Endometrial microvascular endothelial cells (primary cell): Measurements from ENCODE around the gene CFAP206. TPM values are rescaled to one million over a fixed set of nuclear protein-coding genes. Genes with fewer than 3 reads are reported as not detected.
"Not testable (repeated sequence)": the region's sequence is repeated elsewhere in the genome, so short reads cannot be mapped to it uniquely, and the experiment has no call there.

Experiments used
- in situ Hi-C: cut with HindIII; loops from 2 replicates; pipeline ENCODE4 v1.10.0; 2017; ENCODE audit warnings: low sequenced_read_pairs, low pct_unique_long_range_greater_than_20kb; ENCODE audit errors: inconsistent ontology term
- total RNA-seq: library from RNA; depleted of rRNA; stranded (reverse); fragments of >200 nt; gene quantifications from one replicate; pipeline ENCODE4 v1.2.3, GENCODE V29; 2015; ENCODE audit errors: inconsistent ontology term

Gene CFAP206
- total RNA-seq, 1 donor from 2014 or later, result not detected

DNA sequence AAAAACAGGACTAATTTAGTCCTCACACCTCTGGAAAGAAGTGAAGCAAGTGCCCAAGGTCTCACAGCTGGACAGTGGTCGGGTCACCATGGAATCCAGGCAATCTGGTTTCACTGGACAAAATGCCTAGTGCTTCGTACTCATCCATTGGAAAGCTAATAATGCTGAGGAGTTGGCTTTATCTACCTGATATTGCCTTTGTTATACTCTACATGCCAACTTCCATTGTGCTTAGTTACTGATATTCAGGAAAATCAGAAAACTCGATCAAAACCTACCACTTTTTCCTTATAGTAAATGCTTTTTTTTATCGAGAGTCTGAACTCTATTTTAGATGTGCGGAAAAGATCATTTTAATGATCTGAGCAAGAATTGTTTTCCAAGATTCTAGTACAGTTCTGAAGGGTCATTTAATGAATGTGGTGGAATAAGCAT is 966 bp downstream of the CFAP206 start:
- in situ Hi-C loops, result loop anchor here (25.0 kb wide), 1 partner anchor 204 kb away; no protein-coding TSS in a partner anchor

DNA sequence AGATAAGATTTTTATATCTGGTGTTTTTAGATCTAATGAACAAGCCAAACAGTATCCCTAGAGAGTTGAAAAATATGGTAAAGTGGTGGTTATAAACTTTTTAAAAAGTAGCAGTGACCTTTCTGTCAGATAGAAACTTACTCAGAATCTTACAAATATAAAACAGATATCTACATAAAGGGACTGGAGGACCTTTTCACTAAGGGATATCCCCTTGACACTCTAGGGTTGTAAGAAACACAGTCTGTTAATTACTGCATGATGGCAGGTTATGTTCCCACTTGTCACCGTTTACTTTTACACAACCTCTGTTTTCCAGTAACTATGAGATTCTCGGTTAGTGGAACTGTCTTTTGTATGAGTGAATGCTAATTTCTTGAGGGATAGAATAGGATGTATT is 11.5 kb downstream of the CFAP206 start:
- in situ Hi-C loops, result loop anchor here (25.0 kb wide), 1 partner anchor 193 kb away; no protein-coding TSS in a partner anchor

DNA sequence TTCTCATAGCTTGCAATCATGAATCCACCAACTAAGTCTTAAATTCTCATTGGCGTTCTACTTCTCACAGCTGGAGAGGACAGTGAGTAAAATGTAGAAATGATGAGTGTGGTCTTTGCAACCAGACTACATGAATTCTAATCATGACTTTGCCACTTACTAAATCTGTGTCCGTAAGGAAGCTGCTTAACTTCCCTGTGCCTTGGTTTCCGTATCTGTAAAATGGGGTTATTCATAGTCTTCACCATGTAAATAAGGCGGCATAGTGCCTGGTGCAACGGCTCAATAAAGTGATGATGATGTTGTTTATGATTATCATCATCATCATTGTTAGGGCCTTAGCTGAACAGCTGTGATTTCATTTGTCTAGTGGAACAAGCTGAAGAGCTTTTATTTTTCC is 12.6 kb downstream of the CFAP206 start:
- in situ Hi-C loops, result loop anchor here (25.0 kb wide), 1 partner anchor 192 kb away; no protein-coding TSS in a partner anchor

DNA sequence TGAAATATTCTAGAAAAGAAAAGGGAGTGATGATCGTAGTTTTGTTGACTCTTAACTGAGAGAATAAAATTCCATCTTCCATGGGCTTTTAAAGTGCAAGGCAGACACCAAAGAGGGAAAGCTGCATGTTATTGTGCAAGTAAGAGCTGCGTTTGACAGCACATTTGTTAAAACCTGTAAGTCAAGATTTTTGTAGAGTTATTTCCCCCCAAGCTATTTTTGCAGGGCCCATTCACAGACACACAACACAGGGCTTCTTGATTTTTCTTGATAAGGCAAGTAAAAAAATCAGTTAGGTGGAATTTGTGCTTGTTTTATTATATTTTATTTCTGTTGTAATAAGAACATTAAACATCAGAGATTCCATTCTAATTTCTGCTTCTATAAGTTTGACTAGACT is 13.8 kb downstream of the CFAP206 start:
- in situ Hi-C loops, result loop anchor here (25.0 kb wide), 1 partner anchor 191 kb away; no protein-coding TSS in a partner anchor

DNA sequence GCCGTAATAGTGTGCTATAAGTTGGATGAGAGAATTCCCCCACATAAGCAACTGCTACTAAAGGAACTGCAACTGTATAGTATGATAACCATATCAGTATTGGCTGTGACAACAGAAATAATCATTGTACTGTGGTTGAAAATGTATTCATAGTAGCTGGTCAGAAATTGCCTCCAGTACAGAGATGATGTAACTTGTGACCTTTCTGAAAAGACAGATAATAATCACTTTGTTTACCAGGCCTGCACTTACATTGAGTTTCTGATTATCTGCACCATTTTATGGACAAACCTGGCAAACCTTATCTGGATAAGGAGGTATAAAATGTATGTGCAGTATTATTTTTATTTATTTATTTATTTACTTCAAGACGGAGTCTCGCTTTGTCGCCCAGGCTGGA is 19.0 kb downstream of the CFAP206 start:
- in situ Hi-C loops, result no loop called here

DNA sequence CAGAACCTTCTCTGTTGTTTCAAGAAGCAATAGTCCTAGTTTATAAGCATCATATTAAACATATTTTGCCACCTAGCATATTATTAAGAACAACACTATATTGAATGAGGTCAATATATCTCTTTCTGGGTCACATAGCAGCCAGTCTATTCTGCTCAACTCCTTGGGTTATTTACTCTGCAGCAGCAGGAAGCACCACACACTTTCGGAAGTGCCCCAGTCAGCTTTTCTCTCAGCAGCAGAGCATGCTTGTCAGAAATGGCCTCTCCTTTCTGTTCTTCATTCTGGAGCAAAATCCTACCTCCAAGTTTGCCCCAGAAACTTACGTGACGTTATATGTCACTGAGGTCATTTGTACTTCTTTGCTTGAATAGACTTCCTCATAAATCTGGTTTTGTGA is 22.7 kb downstream of the CFAP206 start:
- in situ Hi-C loops, result no loop called here

DNA sequence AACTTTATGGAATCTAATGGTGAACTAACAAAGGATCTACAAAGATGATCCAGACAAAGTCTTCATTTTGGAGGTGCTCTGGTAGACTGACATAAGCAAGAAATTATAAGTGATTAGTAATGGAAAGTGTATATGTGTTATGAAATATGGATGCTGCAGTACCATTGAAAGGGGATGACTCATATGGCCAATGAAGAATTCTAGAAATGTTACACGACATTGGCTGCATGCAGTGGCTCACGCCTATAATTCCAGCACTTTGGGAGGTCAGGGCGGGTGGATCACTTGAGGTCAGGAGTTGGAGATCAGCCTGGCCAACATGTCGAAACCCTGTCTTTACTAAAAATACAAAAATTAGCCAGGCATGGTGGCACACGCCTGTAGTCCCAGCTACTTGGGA is 23.5 kb downstream of the CFAP206 start:
- in situ Hi-C loops, result no loop called here

DNA sequence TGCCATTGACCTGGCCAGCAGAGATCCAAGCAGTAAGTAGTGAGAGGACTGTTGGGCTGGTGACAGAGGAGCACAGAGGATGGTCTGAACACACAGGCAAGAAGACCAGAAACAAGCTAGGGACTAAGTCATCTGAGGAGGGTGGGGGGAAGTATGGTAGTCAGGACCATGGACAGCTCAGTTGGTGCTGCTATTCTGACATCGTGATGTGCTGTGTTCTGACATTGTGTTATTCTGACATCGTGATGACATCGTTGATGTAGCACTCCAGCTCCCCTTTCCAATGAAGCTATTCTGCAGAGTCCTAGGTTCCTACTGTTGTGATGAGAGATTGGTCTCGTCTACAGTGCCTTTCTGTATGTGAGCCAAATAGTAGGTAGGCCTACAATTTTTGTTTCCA is 28.7 kb downstream of the CFAP206 start:
- in situ Hi-C loops, result no loop called here

DNA sequence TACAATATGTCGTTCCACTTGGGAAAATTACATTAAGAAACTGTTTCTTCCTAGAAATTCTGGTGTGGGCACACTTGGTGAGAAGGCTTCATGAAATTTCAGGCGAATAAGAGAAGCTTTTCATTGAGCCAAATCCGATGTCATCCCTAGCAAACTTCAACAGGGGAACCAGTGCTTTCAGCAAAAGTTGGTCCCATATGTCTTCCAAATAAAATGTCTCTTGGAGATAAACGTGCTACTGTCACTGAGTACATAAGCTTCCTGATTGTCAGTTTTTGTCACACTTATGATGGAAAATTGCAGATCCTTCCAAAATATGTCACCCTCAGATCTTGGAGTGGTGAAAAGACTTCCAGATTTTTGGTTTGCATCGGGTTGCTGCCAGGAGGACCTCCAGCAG is 33.9 kb downstream of the CFAP206 start:
- in situ Hi-C loops, result no loop called here

DNA sequence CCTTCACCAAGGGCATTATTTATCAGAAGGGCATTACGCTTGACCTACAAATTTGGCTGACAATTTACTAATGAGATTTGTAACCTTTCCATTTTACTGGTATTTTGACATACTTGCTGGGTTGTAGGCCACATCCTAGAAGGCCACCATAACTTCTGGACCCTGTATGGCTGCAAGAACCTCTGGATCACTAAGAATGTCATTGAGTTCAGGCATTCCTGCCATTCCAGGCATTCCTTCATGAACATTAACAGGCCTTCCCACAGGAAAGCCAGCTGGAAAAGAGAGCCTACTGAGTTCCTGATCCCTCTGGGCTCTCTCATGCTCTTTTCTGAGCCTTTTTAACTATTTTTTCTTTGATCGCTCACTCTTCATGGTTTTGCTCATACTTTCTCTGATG is 36.6 kb downstream of the CFAP206 start:
- in situ Hi-C loops, result no loop called here

DNA sequence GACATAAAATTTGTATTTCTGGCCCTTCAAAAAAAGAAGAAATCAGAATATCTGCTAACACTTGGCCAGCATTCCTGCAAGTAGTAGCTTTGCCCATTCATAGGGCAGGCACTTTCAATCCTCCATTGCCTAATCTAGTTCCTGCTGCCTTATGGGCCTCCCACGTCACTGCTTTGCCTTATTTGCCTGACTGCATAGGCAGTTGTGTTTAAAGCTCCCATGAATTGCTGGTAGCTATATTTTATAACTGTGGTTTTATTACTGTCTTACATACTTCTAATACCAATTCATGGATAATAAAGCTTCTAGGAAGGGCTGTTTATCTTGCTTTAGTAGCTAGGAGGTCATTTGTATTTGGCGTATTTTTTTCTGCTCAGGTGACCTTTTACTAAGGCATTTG is 57.3 kb downstream of the CFAP206 start:
- in situ Hi-C loops, result no loop called here

DNA sequence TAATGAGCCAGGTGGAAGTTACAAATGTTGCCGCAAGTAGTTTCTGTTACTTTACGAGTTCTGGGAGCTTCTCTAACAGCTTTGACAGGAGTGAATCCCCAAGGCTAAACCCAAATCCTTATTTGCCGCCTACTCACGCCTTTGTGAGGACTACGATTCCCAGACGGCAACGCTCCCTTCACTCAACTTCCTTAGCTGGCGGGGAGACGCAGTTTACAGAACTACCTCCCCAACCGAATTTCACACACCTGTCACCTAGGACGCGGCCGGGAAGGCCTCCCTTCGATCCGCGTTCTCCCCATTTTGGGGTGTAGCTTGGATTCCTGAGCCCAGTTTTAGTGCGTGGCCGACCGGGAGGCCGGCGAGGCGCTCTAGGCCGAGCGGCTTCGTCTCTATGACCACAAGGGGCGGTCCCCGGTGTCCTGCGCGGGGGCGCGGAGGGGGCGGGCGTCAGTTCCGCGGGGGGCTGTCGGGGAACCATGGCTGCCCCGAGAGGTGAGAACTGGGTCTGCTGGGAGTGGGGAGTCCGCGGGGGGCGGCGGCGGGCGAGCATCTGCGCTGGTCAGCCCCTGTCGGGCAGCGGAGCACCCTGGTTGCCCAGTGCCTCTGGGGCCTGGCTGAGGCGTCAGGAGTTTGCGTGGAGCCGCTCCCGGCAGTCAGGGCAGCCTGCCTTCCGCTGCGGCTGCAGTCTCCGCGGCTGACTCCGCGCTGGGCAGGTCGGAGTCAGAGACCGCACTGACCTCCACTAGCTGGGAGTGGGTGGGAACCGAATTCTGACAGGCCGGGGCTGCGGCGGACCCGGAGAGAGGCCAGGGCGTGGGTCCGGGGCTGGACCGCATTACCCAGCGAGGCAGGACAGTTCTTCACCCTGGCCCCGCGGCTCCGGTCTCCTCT is 65.0 kb downstream of the CFAP206 start, which contains the start of gene SLC35A1:
TSS of gene SLC35A1 (plus strand) at position 450 of the 894 bp plus-strand sequence. CDS start at position 480, 30 bp downstream.
- in situ Hi-C loops, result no loop called here

DNA sequence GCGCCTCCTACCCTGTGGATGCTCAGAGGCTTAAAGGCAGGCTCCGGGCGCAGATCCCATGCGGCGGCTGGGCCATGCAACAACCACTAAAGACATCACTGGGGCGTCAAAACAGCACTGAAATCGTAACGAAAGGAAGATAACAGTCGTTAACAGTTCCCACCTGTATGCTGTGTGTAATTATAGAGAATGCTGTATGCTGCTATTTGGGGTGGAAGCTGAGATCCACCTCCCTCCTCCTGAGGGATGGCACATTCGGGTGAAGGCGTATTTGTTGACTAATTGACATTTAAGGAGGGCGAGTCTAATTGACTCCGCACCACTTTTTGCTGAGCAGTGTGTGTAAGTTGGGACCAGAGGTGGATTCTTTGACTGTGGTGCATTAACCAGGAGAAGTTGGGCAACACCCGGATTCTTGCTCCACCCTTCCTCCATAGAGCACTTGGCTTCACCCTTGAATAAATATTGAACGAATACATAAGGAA is 65.7 kb downstream of the CFAP206 start:
- in situ Hi-C loops, result no loop called here

DNA sequence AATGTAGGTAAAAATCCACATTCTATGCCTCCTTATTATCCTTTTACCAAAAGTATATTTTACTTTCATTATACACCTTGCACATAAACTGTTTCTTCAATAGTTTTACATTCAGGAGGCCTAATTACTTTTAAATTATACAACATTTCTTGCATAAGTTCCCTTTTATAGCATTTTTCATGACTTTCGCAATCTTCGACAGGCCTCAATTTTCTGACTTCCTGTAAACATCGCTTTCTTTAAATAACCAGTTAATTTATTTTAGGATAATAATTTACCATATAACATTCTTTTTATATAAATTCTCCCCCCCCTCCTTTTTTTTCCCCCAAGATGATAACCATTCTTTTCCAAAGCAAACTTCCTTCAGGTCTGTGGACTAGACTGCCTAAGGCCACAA is 74.2 kb downstream of the CFAP206 start:
- in situ Hi-C loops, result no loop called here

DNA sequence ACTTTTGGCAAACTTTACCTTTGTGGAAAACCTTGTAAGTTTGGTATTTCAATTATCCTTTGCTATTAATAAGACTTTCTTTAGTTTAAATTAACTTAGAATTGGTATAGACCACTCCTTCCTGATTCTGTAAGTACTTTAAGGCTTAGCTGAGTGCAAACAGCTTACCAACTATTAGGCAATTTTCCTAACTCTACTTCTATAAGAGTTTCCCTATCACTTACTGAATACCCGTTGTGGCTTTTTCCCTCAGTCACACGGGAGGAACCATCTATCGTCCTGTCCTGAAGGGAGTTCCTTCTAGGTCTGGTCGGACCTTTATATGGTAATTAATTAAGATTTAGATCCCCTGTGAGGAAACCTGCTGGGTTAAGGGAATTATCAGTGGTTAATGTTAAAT is 74.6 kb downstream of the CFAP206 start:
- in situ Hi-C loops, result no loop called here

DNA sequence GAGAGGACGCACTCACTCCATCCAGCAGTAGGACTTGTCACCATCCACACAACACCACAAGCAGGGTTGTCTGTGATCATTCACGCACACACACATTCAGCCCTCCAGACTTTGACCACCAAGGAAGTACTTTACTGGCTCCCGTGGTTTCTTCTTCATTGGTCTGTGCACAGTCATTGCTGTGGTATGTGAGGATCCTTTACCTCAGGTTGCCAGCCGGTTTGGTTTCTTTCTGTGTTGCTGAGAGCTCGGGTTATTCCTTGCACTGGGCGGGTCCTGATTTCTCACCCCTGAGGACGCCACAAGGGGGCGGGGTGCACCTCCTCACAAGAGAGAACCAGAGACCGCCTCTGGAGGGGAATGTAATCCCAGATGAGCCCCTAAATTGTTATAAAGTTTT is 76.2 kb downstream of the CFAP206 start:
- in situ Hi-C loops, result no loop called here

DNA sequence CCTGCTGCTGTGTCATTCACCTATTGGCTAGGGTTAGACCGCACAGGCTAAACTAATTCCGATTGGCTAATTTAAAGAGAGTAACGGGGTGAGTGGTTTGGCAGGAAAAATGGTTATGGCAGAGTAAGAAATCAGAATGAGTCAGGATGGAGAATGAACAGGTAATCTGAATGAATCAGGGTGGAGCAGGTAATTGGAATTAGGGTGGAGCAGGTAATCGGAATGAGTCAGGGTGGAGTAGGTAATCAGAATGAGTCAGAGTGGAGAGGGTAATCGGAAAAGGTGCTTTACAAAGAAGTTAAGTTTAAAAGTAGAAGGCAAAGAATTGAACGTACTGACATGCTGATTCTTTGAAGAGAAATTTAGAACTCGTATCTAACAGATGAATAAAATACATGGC is 76.7 kb downstream of the CFAP206 start:
- in situ Hi-C loops, result no loop called here

DNA sequence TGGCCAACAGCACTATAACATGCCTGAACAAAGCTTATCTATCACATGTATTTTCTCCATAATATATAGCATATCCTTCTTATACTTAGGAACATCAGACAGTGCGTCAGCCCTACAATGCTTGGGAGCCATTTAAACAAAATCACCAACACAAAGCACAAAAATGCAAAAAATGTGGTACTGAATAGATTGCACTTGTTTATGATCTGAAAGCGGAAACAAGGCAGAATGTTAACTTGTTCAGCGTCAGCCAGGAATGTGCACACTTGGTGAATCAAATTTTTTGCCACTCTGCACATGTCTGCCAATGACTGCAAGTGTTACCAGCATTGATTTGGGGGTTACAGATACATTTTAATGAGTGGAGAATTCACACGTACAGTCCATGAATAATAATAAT is 79.8 kb downstream of the CFAP206 start:
- in situ Hi-C loops, result no loop called here

DNA sequence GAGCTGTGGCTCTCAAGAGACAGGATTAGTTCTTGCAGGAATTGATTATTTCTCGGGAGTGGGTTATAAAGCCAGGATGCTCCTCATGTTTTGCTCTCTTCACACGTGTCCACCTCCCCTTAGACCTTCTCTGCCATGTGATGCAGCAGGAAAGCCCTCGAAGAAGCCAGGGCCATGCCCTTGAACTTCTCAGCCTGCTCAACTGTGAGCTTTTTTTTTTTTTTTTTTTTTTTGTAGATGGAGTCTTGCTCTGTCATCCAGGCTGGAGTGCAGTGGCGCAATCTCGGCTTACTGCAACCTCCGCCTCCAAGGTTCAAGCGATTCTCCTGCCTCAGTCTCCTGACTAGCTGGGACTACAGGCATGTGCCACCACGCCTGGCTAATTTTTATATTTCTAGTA is 81.6 kb downstream of the CFAP206 start:
- in situ Hi-C loops, result not testable (repeated sequence)

DNA sequence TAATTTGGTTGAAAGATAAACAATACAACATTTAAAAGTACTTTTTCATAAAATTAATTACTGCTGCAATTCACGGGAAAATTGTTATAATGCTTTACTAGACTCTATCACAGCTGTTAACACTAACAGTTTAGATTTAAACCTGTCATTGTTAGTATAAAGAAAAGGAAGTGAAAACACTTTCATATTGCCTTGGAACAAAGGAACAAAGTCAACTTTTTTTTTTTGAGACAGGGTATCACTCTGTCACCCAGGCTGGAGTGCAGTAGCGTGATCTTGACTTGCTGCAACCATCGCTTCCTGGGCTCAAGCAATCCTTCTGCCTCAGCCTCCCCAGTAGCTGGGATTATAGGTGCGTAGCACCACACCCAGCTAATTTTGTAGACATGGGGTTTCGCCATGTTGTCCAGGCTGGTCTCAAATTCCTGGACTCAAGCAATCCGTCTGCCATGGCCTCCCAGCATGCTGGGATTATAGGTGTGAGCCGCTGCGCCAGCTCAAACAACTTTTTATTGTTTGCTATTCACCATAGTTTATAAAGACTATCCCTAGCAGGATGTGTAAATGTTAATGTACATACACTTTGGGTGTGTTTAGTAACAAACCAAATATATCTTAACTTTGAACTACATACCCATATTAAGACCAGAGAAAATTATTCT is 87.1 kb downstream of the CFAP206 start:
- in situ Hi-C loops, result no loop called here
